HCT116 (cell line): ENCODE data around the gene REST. TPM values are rescaled to one million over a fixed set of nuclear protein-coding genes. Genes with fewer than 3 reads are reported as not detected.

ENCODE experiments used
- ATAC-seq: fragments of 200-7000 bp; cut with Tn5 transposase; 2 replicates; pipeline ENCODE4 v1.9.1; 2020; ENCODE audit warnings: mild to moderate bottlenecking, moderate library complexity
- BruUV-seq: library from RNA; stranded (reverse); fragments of 400-500 nt; replicated peaks from 2 replicates; lab custom pipeline; 2021; lab: Mats Ljungman, UMichigan
- CTCF ChIA-PET: fragments of 300-600 bp; sonication (Branson Sonifier 250); formaldehyde crosslinking; loops from one replicate; lab custom pipeline; 2021; ENCODE audit warnings: antibody characterized with exemption; lab: Charles Lee
- POLR2A ChIA-PET: fragments of 300-600, 350-600 bp; sonication (Branson Sonifier 250); formaldehyde crosslinking; loops from one replicate; lab custom pipeline; 2021; ENCODE audit warnings: antibody characterized with exemption; lab: Charles Lee
- RAD21 ChIA-PET, 2 experiments: fragments of 300-600 bp; sonication (Branson Sonifier 250); formaldehyde crosslinking; loops; one replicate each; lab custom pipeline; 2023; ENCODE audit warnings: low total read pairs in 2 of 2; ENCODE audit not compliant: uncharacterized antibody in 2 of 2, unreplicated experiment in 2 of 2, low non-redundant PET in 1 of 2; lab: Charles Lee
- DNase-seq: peaks from one replicate; pipeline ENCODE4 v3.0.0-alpha.2; 2010; ENCODE audit warnings: low read depth, low spot score
- H2AFZ ChIP-seq: fragments of 200-600 bp; shearing (Covaris generic), sonication (generic); 2 replicates; pipeline ENCODE4 v1.6.1; 2017; ENCODE audit warnings: low read depth, mixed run types, mixed read lengths, antibody characterized with exemption, low read length; ENCODE audit not compliant: poor library complexity, severe bottlenecking
- H3K27ac ChIP-seq: 2 replicates; pipeline ENCODE4 v1.5.1; 2012; ENCODE audit warnings: low read depth, low read length
- H3K27me3 ChIP-seq: fragments of 200-600 bp; sonication (generic); 2 replicates; pipeline ENCODE4 v1.6.1; 2016; ENCODE audit warnings: mixed run types, low read length, mixed read lengths; ENCODE audit not compliant: insufficient read depth
- H3K36me3 ChIP-seq, 2 experiments: fragments of 200-500 bp in 1 of 2; fragments of 200-600 bp in 1 of 2; sonication (Bioruptor generic) in 1 of 2; sonication (generic) in 1 of 2; 2 replicates each; pipeline versions ENCODE4 v1.5.1 to v1.6.1; 2014 to 2016; ENCODE audit warnings: low read length in 2 of 2, inconsistent platforms in 1 of 2, mixed read lengths in 1 of 2, mixed run types in 1 of 2; ENCODE audit not compliant: insufficient read depth in 2 of 2, control insufficient read depth in 1 of 2
- H3K4me1 ChIP-seq, 2 experiments: fragments of 200-600 bp in 1 of 2; sonication (generic) in 1 of 2; 2 replicates each; pipeline versions ENCODE4 v1.5.1 to v1.6.1; 2012 to 2017; ENCODE audit warnings: low read length in 2 of 2, inconsistent platforms in 1 of 2, mild to moderate bottlenecking in 1 of 2, mixed read lengths in 1 of 2, mixed run types in 1 of 2, moderate library complexity in 1 of 2; ENCODE audit not compliant: insufficient read depth in 2 of 2, control insufficient read depth in 1 of 2
- H3K4me2 ChIP-seq: fragments of 200-600 bp; sonication (generic); 2 replicates; pipeline ENCODE4 v1.6.1; 2017; ENCODE audit warnings: mixed run types, low read length, mixed read lengths
- H3K4me3 ChIP-seq, 2 experiments: fragments of 200-600 bp in 1 of 2; sonication (generic) in 1 of 2; replicated peaks in 1 of 2; 2 replicates each; pipeline ENCODE4 v1.5.1; 2011 to 2016; ENCODE audit warnings: low read length in 2 of 2, control low read depth in 1 of 2, low read depth in 1 of 2, mild to moderate bottlenecking in 1 of 2, mixed read lengths in 1 of 2, mixed run types in 1 of 2
- H3K79me2 ChIP-seq: fragments of 200-600 bp; sonication (generic); 2 replicates; pipeline ENCODE4 v1.6.1; 2017; ENCODE audit warnings: mild to moderate bottlenecking, mixed run types, low read length, moderate library complexity, mixed read lengths; ENCODE audit not compliant: insufficient read depth
- H3K9ac ChIP-seq: fragments of 200-600 bp; sonication (generic); 2 replicates; pipeline ENCODE4 v1.6.1; 2016; ENCODE audit warnings: low read length, mixed read lengths
- H3K9me2 ChIP-seq: fragments of 200-600 bp; sonication (generic), shearing (Covaris generic); 2 replicates; pipeline ENCODE4 v1.6.1; 2017; ENCODE audit warnings: mixed run types, mild to moderate bottlenecking, moderate library complexity; ENCODE audit not compliant: insufficient read depth
- H3K9me3 ChIP-seq, 2 experiments: fragments of 200-500 bp in 1 of 2; fragments of 200-600 bp in 1 of 2; sonication (Bioruptor generic) in 1 of 2; sonication (generic) in 1 of 2; 2 replicates each; pipeline ENCODE4 v1.6.1; 2014 to 2017; ENCODE audit warnings: low read length in 2 of 2, mixed read lengths in 2 of 2, inconsistent platforms in 1 of 2, low read depth in 1 of 2, mild to moderate bottlenecking in 1 of 2, mixed run types in 1 of 2, moderate library complexity in 1 of 2; ENCODE audit not compliant: control insufficient read depth in 1 of 2, insufficient read depth in 1 of 2
- H4K20me1 ChIP-seq: fragments of 200-600 bp; sonication (generic), shearing (Covaris generic); 2 replicates; pipeline ENCODE4 v1.6.1; 2017; ENCODE audit warnings: mixed run types, mild to moderate bottlenecking, moderate library complexity; ENCODE audit not compliant: insufficient read depth
- CEBPB ChIP-seq: IDR thresholded peaks from 2 replicates; pipeline ENCODE4 v1.6.1; 2012; ENCODE audit warnings: low read depth
- EGR1 ChIP-seq: IDR thresholded peaks from 2 replicates; pipeline ENCODE4 v1.6.1; 2012; ENCODE audit warnings: low read depth
- ELF1 ChIP-seq: IDR thresholded peaks from 2 replicates; pipeline ENCODE4 v1.6.1; 2012; ENCODE audit warnings: low read depth, borderline replicate concordance
- EZH2 ChIP-seq: fragments of 200-600 bp; sonication (generic); IDR thresholded peaks from 2 replicates; pipeline ENCODE4 v1.6.1; 2017; ENCODE audit warnings: antibody characterized with exemption, mixed run types
- FOSL1 ChIP-seq: IDR thresholded peaks from 2 replicates; pipeline ENCODE4 v1.6.1; 2012; ENCODE audit warnings: low read depth
- JUND ChIP-seq: IDR thresholded peaks from 2 replicates; pipeline ENCODE4 v1.6.1; 2012
- RAD21 ChIP-seq: IDR thresholded peaks from 2 replicates; pipeline ENCODE4 v1.6.1; 2012; ENCODE audit warnings: low read depth, mild to moderate bottlenecking
- SIN3A ChIP-seq: IDR thresholded peaks from 2 replicates; pipeline ENCODE4 v1.6.1; 2012; ENCODE audit warnings: low read depth
- SRF ChIP-seq: IDR thresholded peaks from 2 replicates; pipeline ENCODE4 v1.6.1; 2012; ENCODE audit warnings: low read depth
- YY1 ChIP-seq: IDR thresholded peaks from 2 replicates; pipeline ENCODE4 v1.6.1; 2011; ENCODE audit warnings: low read length, low read depth, moderate library complexity, mild to moderate bottlenecking; ENCODE audit not compliant: insufficient replicate concordance; ENCODE audit errors: extremely low read depth
- ZFX ChIP-seq: fragments of 450-650 bp; IDR thresholded peaks from 2 replicates; pipeline ENCODE4 v1.6.1; 2017
- ZNF274 ChIP-seq: fragments of 200-500 bp; sonication (Bioruptor generic); IDR thresholded peaks from 2 replicates; pipeline ENCODE4 v1.6.1; 2014; ENCODE audit warnings: mild to moderate bottlenecking, low read depth, low read length, inconsistent platforms
- intact Hi-C: fragments of 100-400 bp; cut with micrococcal nuclease; formaldehyde crosslinking; loops from 2 replicates; pipeline ENCODE4 v1.10.0; 2022
- total RNA-seq: library from RNA; stranded (reverse); gene quantifications from one replicate; pipeline ENCODE4 v1.2.1, GENCODE V29; 2021; ENCODE audit not compliant: unreplicated experiment
- TF ChIP-seq, protein P1 (sequence below): IDR thresholded peaks from 2 replicates; pipeline ENCODE4 v1.6.1; 2012
- TF ChIP-seq, protein P2 (sequence below), 3 experiments: fragments of 200-600 bp in 1 of 3; sonication (generic) in 1 of 3; IDR thresholded peaks in 2 of 3; conservative IDR thresholded peaks in 1 of 3; 2 replicates each; pipeline ENCODE4 v1.5.1; 2012 to 2017; ENCODE audit warnings: low read depth in 2 of 3, low read length in 2 of 3, antibody characterized with exemption in 1 of 3, borderline replicate concordance in 1 of 3, control low read depth in 1 of 3, mild to moderate bottlenecking in 1 of 3, mixed read lengths in 1 of 3, mixed run types in 1 of 3, moderate library complexity in 1 of 3; ENCODE audit not compliant: insufficient read depth in 1 of 3
- TF ChIP-seq, protein P3 (sequence below): IDR thresholded peaks from 2 replicates; pipeline ENCODE4 v1.6.1; 2012; ENCODE audit warnings: low read depth
- TF ChIP-seq, protein P4 (sequence below): IDR thresholded peaks from 2 replicates; pipeline ENCODE4 v1.6.1; 2012

Gene REST
- total RNA-seq, 1 experiment from 2014 or later, result 42.6 TPM

DNA sequence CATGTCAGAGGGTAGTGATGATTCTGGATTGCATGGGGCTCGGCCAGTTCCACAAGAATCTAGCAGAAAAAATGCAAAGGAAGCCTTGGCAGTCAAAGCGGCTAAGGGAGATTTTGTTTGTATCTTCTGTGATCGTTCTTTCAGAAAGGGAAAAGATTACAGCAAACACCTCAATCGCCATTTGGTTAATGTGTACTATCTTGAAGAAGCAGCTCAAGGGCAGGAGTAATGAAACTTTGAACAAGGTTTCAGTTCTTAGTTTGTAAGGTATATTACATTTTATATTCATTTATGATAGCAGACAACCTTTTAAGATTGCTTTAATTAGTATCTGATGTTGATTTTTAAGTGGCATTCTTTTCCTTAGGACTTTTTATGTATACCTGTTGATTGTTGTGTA lies 24.2 kb downstream of the REST start:
- no peak for DNase-seq
- Histone ChIP-seq H3K9me2 (no peaks in the 10 kb centered on the region), H4K20me1 (no peaks in the 10 kb centered on the region), H3K4me2 (no peak overlapping the region), H2AFZ (no peak overlapping the region), H3K9me3 (no peaks in the 10 kb centered on the region), H3K4me1 (peaks cover 3 to 5% of the 10 kb centered on the region in 2 experiments; a peak in 3 of 4 replicates), H3K9ac (no peak overlapping the region), H3K36me3 (peaks cover 11 to 13% of the 10 kb centered on the region in 2 experiments; a peak in 3 of 4 replicates), H3K4me3 (no peak overlapping the region), H3K27me3 (no peaks in the 10 kb centered on the region), H3K27ac (no peak overlapping the region), H3K79me2 (peaks cover 6% of the 10 kb centered on the region)
- BruUV-seq, result no TSS peak
- ChIA-PET POLR2A (no interaction called here), RAD21 (no interaction called here), CTCF (no interaction called here)
- intact Hi-C loops, result no loop called here
- no peak for ATAC-seq
- TF ChIP-seq, protein P1, sequence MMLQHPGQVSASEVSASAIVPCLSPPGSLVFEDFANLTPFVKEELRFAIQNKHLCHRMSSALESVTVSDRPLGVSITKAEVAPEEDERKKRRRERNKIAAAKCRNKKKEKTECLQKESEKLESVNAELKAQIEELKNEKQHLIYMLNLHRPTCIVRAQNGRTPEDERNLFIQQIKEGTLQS, result no peak
- TF ChIP-seq, protein P2, sequence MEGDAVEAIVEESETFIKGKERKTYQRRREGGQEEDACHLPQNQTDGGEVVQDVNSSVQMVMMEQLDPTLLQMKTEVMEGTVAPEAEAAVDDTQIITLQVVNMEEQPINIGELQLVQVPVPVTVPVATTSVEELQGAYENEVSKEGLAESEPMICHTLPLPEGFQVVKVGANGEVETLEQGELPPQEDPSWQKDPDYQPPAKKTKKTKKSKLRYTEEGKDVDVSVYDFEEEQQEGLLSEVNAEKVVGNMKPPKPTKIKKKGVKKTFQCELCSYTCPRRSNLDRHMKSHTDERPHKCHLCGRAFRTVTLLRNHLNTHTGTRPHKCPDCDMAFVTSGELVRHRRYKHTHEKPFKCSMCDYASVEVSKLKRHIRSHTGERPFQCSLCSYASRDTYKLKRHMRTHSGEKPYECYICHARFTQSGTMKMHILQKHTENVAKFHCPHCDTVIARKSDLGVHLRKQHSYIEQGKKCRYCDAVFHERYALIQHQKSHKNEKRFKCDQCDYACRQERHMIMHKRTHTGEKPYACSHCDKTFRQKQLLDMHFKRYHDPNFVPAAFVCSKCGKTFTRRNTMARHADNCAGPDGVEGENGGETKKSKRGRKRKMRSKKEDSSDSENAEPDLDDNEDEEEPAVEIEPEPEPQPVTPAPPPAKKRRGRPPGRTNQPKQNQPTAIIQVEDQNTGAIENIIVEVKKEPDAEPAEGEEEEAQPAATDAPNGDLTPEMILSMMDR (IDR thresholded peaks at IDR 0.05 in 2 of 3, conservative IDR thresholded peaks at IDR 0.05 in 1 of 3; ENCODE audit: borderline replicate concordance in 1 of 3, insufficient read depth in 1 of 3, low read depth in 2 of 3, low read length in 2 of 3), result no peak
- TF ChIP-seq JUND (no peak), YY1 (no peak), SIN3A (no peak), CEBPB (no peak), ELF1 (no peak), EGR1 (no peak), SRF (no peak), FOSL1 (no peak), EZH2 (no peak), RAD21 (no peak), ZFX (no peak), ZNF274 (no peak)
- TF ChIP-seq, protein P3, sequence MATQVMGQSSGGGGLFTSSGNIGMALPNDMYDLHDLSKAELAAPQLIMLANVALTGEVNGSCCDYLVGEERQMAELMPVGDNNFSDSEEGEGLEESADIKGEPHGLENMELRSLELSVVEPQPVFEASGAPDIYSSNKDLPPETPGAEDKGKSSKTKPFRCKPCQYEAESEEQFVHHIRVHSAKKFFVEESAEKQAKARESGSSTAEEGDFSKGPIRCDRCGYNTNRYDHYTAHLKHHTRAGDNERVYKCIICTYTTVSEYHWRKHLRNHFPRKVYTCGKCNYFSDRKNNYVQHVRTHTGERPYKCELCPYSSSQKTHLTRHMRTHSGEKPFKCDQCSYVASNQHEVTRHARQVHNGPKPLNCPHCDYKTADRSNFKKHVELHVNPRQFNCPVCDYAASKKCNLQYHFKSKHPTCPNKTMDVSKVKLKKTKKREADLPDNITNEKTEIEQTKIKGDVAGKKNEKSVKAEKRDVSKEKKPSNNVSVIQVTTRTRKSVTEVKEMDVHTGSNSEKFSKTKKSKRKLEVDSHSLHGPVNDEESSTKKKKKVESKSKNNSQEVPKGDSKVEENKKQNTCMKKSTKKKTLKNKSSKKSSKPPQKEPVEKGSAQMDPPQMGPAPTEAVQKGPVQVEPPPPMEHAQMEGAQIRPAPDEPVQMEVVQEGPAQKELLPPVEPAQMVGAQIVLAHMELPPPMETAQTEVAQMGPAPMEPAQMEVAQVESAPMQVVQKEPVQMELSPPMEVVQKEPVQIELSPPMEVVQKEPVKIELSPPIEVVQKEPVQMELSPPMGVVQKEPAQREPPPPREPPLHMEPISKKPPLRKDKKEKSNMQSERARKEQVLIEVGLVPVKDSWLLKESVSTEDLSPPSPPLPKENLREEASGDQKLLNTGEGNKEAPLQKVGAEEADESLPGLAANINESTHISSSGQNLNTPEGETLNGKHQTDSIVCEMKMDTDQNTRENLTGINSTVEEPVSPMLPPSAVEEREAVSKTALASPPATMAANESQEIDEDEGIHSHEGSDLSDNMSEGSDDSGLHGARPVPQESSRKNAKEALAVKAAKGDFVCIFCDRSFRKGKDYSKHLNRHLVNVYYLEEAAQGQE, result no peak
- TF ChIP-seq, protein P4, sequence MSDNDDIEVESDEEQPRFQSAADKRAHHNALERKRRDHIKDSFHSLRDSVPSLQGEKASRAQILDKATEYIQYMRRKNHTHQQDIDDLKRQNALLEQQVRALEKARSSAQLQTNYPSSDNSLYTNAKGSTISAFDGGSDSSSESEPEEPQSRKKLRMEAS, result no peak
